ENCODE data around the gene RHPN2.
"Not testable (repeated sequence)": the region's sequence is repeated elsewhere in the genome, so short reads cannot be mapped to it uniquely, and the experiment has no call there.

The RHPN2 gene

GRCh38 chr19:33063753-33064457 is 783 bp downstream of the RHPN2 start:
- no peak for FAIRE-seq

- FAIRE-seq: no peak
These were observed 1.3 kb downstream of the RHPN2 start for GRCh38 chr19:33063356-33063752.

DNA sequence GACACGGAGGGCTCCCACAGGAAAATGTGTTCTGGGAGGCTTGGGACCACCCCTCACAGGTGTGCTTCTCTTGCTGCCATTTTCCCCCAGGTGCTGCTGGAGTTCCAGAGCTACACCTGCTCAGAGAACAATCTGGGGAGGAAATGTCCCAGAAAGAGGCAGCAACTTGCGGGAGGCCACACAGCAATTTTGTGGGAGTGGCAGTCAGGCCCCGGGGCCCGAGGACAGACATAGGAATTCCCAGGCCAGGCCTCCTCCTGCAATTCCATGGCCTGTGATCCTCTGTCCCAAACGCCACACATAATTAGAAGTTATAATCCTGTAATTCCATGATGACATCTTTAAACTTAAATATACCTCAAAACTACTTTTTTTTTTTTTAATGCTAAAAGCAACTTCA is 1.8 kb downstream of the RHPN2 start:
- no peak for FAIRE-seq

DNA sequence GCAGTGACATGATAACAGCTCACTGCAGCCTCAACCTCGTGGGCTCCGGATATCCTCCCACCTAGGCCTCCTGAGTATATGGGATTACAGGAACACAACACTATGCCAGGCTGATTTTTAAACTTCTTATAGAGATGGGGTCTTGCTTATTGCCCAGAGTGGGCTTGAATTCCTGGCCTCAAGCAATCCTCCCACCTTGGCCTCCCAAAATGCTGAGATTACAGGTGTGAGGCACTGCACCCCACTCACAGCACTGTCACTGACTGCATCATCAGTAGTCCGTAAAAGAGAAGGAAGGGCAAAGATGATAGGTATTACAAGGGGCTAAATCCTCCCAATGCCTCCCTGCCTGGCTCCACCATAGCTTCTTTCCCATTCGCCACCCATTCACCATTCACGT is 4.1 kb downstream of the RHPN2 start:
- FAIRE-seq: no peak

GRCh38 chr19:33055718-33056117 is 9.0 kb downstream of the RHPN2 start:
- FAIRE-seq: no peak

- no peak for FAIRE-seq
These were observed 10.1 kb downstream of the RHPN2 start for GRCh38 chr19:33054623-33055022.

DNA sequence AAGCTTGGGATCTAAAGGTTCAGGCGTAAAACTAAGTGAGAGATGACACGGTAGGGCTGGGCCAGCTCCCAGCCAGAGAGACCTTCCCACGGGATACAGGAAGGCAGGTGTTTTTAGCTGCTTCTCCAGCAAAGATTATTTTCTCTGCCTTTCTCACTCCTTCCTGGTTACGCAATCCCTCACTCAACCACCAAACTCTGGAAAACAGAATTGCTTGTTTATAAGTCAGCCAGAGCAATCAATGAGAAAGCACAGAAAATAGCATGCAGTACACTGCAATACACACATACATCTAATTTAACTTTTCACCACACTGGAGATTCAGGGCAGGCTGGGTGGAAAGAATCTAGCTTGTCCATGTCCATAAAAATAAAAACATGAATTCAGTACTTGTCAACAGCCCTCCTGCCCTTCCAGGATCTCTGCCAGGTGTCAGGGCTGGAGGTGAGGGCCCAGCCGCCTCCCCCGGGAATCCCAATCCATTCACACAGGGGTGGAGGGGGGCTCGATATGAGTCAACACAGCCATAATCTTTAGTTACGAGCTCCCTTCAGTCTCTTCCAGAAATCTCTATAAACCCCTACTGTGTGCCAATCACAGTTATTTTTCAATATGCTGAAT is 12.2 kb downstream of the RHPN2 start:
- no peak for FAIRE-seq

GRCh38 chr19:33050110-33050509 is 14.6 kb downstream of the RHPN2 start:
- FAIRE-seq: no peak

- FAIRE-seq: no peak
These were observed 15.6 kb downstream of the RHPN2 start for GRCh38 chr19:33048806-33049676.

GRCh38 chr19:33047422-33047821 is 17.3 kb downstream of the RHPN2 start:
- FAIRE-seq: no peak

- not testable (repeated sequence) for FAIRE-seq
These were observed 22.9 kb downstream of the RHPN2 start for GRCh38 chr19:33041828-33042160.

GRCh38 chr19:33040994-33041827 is 23.5 kb downstream of the RHPN2 start:
- FAIRE-seq: no peak

DNA sequence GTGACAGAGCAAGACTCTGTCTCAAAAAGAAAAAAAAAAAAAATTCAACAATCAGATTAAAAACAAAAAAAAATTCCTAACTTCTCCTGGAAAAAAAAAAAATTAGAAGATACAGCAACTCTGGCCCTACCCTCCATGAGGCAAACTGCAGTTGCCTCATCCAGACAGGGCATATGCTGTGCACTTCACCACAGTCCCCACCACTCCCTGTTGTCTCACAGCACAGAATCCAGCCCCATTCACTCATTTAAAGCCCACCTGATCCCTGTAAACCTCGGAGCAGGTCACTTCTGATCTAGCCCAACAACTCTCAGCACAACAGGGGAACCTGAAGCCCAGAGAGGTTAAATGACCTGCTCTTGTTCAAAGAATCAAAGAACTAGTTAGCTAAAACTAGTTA is 24.9 kb downstream of the RHPN2 start:
- no peak for FAIRE-seq

DNA sequence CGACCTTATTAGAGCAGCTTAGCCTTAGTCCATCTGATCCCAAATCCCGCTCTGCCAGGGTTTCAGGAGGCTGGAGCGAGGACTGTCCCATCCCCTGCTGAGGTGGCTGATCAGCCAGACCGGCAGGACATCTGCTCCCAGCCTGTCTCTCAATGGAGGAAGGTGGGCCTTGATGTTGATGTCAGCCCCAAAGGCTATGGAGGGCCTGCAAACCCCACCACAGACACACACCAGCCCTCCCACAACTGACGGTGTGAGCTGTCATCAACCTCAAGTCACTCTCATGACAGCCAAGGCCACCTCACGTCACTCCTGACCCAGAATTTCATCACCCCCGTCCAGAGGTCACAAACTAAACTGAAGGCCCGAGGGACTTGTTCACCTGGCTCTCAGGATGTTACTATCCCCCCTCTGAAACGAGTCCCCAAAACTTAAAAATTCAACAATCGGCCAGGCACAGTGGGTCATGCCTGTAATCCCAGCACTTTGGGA is 25.5 kb downstream of the RHPN2 start:
- FAIRE-seq: no peak

DNA sequence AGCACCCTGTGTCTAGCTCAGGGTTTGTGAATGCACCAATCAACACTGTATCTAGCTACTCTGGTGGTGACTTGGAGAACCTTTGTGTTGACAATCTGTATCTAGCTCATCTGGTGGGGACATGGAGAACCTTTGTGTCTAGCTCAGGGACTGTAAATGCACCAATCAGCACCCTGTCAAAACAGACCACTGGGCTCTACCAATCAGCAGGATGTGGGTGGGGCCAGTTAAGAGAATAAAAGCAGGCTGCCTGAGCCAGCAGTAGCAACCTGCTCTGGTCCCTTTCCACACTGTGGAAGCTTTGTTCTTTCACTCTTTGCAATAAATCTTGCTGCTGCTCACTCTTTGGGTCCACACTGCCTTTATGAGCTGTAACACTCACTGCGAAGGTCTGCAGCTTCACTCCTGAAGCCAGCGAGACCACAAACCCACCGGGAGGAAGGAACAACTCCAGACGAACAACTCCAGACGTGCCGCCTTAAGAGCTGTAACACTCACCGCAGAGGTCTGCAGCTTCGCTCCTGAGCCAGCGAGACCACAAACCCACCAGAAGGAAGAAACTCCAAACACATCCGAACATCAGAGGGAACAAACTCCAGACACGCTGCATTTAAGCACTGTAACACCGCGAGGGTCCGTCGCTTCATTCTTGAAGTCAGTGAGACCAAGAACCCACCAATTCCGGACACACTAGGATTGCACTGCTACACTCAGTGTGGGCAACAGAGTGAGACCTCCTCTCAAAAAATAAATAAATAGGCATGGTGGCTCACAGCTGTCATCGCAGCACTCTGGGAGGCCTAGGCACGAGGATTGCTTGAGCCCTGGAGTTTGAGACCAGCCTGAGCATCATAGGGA is 27.3 kb downstream of the RHPN2 start:
- not testable (repeated sequence) for FAIRE-seq

DNA sequence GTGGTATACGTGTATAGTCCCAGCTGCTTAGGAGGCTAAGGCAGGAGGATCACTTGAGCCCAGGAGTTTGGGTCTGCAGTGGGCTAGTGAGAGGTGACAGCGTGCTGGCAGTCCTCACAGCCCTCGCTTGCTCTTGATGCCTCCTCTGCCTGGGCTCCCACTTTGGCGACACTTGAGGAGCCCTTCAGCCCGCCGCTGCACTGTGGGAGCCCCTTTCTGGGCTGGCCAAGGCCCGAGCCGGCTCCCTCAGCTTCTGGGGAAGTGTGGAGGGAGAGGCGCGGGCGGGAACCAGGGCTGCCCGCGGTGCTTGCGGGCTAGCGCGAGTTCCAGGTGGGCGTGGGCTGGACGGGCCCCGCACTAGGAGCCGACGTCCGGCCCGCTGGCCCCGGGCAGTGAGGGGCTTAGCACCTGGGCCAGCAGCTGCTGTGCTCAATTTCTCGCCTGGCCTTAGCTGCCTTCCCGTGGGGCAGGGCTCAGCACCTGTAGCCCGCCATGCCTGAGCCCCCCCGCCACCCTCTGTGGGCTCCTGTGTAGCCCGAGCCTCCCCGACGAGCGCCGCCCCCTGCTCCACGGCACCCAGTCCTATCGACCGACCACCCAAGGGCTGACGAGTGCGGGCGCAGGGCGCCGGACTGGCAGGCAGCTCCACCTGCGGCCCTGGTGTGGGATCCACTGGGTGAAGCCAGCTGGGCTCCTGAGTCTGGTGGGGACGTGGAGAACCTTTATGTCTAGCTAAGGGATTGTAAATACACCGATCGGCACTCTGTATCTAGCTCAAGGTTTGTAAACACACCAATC is 28.1 kb downstream of the RHPN2 start:
- not testable (repeated sequence) for FAIRE-seq

GRCh38 chr19:33035461-33035860 is 29.2 kb downstream of the RHPN2 start:
- no peak for FAIRE-seq

DNA sequence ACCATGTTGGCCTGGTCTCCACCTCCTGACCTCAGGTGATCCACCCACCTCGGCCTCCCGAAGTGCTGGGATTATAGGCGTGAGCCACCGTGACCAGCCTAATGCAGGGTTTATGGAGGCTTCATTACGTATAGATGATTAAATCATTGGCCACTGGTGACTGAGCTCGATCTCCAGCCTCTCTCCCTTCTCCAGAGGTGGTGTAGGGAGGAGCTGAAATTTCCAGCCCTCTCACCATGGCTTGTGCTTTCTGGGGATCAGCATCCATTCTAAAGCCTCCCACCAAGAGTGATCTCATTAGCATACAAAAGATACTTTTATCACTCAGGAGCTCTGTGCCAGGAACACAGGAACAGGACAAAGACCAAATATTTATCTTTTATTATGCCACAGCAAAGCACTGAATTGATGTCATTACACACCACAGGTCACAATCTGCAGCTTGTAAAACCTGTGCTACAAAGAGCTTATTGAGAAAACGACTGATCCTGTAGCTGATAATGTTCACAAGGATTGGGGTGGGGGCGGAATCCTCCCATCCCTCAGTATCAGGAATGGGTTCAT is 32.4 kb downstream of the RHPN2 start:
- no peak for FAIRE-seq

GRCh38 chr19:33029746-33030303 is 34.9 kb downstream of the RHPN2 start:
- FAIRE-seq: no peak

DNA sequence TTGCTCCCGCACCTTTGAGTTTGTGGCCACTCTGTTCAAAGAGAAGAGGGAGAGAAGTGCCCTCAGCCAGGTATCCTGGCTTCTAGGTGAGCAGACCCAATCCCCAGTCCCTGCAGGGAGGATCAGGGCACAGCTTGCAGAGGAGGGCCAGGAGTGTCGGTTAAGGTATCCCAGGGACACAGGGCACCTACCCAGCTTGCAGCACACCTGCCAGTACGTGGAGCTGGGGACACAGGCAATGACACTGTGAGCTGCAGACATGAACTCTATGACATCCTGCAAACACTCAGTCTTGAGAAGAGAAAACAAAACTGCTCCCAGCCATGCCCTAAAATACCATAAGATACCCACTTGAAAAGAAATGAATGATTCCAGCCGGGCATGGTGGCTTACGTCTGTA is 38.1 kb downstream of the RHPN2 start:
- not testable (repeated sequence) for FAIRE-seq
